Retina (tissue), 1 donor: ENCODE data around the gene HERC2.
"Not testable (repeated sequence)": the region's sequence is repeated elsewhere in the genome, so short reads cannot be mapped to it uniquely, and the experiment has no call there.

ENCODE experiments used
- DNase-seq: peaks from one replicate; pipeline ENCODE4 v3.0.0-alpha.2; 2016

The HERC2 gene, protein sequence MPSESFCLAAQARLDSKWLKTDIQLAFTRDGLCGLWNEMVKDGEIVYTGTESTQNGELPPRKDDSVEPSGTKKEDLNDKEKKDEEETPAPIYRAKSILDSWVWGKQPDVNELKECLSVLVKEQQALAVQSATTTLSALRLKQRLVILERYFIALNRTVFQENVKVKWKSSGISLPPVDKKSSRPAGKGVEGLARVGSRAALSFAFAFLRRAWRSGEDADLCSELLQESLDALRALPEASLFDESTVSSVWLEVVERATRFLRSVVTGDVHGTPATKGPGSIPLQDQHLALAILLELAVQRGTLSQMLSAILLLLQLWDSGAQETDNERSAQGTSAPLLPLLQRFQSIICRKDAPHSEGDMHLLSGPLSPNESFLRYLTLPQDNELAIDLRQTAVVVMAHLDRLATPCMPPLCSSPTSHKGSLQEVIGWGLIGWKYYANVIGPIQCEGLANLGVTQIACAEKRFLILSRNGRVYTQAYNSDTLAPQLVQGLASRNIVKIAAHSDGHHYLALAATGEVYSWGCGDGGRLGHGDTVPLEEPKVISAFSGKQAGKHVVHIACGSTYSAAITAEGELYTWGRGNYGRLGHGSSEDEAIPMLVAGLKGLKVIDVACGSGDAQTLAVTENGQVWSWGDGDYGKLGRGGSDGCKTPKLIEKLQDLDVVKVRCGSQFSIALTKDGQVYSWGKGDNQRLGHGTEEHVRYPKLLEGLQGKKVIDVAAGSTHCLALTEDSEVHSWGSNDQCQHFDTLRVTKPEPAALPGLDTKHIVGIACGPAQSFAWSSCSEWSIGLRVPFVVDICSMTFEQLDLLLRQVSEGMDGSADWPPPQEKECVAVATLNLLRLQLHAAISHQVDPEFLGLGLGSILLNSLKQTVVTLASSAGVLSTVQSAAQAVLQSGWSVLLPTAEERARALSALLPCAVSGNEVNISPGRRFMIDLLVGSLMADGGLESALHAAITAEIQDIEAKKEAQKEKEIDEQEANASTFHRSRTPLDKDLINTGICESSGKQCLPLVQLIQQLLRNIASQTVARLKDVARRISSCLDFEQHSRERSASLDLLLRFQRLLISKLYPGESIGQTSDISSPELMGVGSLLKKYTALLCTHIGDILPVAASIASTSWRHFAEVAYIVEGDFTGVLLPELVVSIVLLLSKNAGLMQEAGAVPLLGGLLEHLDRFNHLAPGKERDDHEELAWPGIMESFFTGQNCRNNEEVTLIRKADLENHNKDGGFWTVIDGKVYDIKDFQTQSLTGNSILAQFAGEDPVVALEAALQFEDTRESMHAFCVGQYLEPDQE (N-terminal part only)

DNA sequence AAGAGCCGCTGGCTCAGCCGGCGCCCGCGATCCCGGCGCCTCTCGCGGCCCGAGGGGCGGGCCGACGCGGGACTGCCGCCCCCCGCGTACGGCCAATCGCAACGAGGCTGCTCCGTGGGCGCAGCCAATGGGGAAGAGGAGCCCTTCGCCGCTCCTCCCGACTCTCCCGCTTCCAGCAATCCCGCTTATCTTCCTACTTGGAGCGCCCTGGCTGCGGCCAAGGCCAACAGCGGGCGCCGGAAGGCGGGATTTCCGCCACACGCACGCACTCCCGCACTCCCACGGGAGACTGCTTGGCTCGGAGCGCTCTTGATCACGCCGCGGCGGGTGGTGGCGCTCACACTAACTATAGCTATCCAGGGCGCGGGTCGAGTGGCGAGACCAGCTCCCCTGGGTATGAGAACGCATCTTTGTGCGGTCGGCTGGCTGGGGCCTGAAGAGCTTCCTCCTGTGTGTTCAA is at the start of gene HERC2:
TSS of gene HERC2 (minus strand) at position 51 of the 460 bp plus-strand sequence. CDS start 746 bp downstream, outside the sequence.
- DNase-seq, result not testable (repeated sequence)

DNA sequence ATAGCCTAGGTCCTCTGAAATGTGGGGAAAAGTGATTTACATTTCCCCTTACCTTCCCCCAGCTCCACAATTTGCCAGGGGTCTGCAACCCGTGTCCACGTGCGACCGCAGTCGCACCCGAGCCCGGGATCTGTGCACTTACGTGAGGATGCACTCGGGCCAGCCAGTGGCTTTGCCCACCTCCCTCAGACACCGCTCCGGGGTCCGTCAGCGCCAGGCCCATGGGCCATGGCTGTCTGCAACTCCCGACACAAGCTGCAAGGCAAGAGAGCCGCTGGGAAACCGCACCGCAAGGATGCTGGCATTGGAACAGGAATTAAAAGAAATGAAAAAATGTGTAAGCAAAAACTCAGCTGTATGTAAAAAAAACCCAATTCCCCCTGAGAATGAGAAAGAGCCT is 43.5 kb upstream of the HERC2 start:
- DNase-seq, result not testable (repeated sequence)

DNA sequence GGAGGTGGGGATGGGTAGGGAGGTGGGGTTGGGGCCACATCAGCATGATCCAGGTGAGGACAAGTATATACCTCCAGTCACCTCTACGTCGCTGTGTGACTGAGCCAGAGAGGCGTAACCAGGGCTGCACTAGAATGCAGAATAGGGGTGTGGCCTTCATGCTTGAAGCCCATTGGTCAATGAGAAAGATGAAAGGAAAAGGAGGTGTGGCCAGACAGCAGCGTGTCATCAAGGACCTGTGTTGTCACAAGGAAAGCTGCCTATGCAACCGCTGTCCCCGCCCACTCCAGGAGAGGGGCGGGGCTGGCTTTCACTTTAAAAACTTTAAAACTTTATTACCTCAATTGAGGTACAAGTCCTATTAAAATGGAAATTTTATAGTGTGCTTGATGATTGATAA is 36.0 kb upstream of the HERC2 start, which contains the start of gene GOLGA6L24:
TSS of gene GOLGA6L24 (minus strand) at position 101 of the 400 bp plus-strand sequence. CDS start at position 40, 61 bp downstream.
- DNase-seq, result not testable (repeated sequence)

DNA sequence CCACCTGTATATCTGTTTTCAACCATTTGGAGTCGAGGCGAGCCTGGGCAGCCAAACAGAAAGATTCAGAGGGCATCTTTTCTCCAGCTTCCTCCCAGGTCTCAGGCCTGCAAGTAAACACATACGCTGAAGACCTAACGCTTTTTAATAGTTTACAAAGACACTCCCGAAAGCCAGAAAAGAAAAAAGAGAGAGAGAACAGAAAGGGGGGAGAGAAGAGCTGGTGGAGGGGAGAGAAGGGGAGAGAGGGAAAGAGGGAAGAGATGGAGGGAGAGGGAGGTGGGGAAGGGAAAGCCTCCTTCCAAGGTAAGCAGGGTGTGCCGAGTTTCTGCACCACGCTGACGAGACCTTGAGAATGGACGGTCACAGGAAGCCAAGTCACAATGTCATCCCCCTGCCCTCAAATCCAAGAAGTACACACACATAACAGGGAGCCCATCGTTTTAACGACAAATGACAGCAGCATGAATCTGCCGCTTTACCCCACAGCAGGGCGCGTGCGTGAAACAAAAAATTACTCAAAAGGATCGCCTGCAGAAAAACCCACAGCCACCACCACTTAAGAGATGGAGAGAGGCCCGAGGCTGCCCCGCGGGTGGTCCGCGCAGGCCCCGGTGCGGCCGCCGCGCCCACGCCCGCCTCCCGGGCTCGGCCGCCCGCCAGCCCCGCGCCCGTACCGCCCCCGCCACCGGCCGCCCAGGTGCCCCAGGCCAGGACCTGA is 461 bp downstream of the HERC2 start:
- DNase-seq, result peak; percentile 3

DNA sequence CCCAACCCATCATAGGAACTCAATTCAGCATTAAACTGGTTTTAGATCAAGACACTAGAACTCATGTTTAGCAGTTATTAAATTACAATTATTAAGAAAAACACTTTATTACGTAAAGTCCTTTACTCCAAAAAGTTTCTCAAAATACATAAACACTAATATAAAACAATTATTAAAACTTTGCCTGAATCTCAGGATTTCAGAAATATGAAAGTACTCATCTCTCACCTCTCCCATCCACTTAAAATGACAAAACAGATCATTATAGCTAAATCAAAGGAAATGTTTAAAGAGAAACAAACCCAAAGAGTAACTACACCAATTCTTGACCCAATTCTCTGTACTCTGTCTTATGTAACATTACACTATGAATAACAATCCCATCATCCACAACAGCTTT is 2.3 kb downstream of the HERC2 start:
- DNase-seq, result not testable (repeated sequence)

DNA sequence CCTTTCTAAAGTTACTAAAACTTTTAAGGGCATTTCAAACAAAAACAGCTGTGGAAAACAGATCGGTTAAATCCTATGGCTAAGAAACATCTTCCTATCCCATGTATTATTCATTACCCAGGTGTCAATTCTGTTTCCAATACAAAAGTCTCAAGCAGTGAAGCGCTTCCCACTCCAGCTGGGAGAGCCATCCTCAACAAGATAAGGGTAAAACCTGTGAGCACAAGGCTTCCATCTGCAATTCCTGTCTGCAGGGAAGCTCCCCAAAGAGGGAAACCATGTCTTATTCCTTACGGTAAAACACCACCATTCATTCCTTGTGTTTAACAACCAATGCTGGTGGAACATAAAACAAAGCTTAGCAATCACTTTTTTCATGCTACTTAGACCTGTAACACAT is 3.2 kb downstream of the HERC2 start:
- not testable (repeated sequence) for DNase-seq

DNA sequence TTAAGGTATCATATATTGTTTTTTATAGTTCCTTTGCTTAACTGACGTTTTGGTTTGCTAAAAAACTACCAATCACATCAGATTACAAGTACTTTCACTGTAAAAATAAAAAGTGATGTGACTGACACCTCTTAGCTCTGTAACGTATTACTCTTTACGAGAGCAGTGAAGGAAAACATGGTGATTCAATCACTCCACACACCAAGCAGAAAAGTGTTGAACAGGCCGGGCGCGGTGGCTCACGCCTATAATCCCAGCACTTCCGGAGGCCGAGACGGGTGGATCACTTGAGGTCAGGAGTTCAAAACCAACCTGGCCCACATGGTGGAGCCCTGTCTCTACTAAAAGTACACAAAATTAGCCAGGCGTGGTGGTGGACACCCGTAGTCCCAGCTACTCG is 3.9 kb downstream of the HERC2 start:
- not testable (repeated sequence) for DNase-seq

DNA sequence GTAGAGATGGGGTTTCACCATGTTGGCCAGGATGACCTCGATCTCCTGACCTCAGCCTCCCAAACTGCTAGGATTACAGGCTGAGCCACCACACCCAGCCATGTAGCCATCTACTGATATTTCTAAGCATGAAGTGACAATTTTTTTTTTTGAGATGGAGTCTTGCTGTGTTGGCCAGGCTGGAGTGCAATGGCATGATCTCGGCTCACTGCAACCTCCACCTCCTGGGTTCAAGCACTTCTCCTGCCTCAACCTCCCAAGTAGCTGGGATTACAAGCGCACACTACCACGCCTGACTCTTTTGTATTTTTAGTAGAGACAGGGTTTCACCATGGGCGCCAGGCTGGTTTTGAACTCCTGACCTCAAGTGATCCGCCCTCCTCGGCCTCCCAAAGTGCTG is 5.0 kb downstream of the HERC2 start:
- not testable (repeated sequence) for DNase-seq

DNA sequence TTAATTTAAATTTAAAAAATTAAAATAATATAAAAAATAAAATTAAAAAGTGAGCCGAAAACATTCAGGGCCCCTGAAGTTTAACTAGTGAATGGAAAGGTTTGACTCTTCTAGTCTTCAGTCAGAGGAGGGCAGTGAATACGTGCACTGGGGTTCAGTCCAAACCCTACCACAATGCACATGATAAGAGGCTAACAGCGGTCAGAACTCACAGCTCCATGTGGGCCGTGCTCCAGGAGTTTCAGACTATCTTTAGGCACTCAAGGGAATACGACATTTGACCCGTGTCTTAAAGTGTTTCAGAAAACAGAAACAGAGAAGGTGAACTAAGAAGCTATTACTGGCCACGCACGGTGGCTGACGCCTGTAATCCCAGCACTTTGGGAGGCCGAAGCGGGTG is 11.5 kb downstream of the HERC2 start:
- not testable (repeated sequence) for DNase-seq

DNA sequence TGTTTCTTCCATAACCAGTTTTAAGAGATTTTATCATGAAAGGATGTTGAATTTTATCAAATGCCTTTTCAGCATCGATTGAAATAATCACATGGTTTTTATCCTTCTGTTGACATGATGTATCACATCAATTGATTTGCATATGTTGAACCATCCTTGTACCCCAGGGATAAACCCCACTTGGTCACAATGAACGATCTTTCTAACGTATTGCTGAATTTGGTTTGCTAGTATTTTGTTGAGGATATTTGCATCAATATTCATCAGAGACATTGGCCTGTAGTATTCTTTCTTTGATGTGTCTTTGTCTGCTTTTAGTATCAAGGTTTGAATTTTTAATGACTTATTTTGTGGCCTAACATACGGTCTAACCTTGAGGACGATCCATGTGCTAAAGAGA is 13.3 kb downstream of the HERC2 start:
- DNase-seq, result not testable (repeated sequence)

DNA sequence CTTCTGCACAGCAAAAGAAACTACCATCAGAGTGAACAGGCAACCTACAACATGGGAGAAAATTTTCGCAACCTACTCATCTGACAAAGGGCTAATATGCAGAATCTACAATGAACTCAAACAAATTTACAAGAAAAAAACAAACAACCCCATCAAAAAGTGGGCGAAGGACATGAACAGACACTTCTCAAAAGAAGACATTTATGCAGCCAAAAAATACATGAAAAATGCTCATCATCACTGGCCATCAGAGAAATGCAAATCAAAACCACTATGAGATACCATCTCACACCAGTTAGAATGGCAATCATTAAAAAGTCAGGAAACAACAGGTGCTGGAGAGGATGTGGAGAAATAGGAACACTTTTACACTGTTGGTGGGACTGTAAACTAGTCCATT is 16.3 kb downstream of the HERC2 start:
- not testable (repeated sequence) for DNase-seq

DNA sequence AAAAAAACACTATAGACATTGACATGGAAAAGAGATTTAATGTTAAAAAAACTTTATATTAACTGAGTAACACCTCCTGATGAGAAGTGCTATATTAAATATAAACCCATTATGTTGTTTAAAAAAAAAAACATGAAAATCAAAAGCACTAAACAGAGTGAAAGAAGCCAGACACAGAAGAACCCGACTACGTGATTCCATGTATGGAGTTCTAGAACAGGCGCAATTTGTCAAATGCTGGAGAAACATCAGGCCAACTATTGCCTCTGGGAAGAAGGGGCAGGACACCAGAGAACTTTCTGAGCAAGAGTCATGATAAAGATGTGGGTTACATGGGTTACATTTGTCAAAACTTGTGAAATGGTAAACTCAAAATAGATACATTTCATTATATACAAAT is 24.5 kb downstream of the HERC2 start:
- not testable (repeated sequence) for DNase-seq

DNA sequence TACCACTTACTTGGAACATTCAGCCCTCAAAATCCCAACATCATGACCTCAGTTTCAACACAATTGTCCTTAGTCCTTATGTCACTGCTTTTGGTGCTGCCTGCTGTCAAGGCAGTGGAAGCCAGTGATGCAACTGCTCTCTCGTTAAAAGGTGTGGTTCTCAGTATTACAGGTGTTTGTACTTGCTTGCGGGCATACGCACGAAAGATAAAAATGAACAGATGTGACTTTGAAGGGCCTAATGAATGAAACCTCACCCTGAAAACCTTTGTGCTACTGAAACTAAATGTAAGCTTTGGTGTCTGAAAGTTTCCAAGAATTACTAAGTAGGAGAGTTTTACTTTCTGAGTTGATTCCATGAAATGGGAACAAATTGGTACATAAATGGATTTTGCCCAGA is 25.2 kb downstream of the HERC2 start:
- not testable (repeated sequence) for DNase-seq

DNA sequence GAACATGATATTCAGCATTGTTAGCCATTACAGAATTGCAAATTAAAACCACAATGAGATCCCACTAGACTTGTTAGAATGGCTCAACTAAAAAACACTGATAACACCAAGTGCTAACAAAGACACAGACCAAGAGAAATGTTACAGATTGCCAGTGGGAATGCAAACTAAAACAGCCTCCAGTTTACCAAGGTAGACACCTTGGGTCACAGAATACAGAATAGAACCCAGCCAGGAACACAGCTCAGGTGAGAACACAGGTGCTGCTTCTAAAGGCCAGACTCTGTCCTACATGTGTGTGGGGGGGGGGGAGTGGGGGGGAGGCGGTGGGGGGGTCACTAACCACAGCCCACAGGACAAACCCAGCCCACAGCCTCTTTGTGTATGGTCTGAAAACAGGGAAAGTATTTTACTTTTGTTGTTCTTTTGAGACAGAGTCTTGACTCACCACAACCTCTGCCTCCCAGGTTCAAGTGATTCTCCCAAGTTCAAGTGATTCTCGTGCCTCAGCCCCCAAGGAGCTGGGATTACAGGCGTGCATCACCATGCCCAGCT is 26.9 kb downstream of the HERC2 start:
- DNase-seq, result not testable (repeated sequence)

DNA sequence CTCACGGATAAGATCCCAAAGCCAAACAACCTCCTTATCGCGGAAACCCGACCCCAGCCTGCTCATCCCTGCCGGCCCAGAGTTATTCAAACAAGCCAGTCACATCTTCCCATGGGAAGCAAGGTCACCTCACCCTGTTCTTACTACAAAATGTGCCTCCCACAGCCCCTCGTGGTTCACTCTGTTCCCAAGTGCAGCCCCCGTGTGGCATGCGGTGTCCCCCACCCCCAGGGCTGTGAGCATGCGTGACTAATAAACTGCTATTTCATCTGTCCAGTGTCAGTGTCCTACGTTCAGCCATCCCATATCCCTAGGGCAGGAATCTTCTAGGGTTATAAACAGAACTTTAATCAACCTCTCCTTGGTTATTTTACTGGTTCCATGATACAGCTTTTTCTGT is 27.4 kb downstream of the HERC2 start:
- DNase-seq, result not testable (repeated sequence)

DNA sequence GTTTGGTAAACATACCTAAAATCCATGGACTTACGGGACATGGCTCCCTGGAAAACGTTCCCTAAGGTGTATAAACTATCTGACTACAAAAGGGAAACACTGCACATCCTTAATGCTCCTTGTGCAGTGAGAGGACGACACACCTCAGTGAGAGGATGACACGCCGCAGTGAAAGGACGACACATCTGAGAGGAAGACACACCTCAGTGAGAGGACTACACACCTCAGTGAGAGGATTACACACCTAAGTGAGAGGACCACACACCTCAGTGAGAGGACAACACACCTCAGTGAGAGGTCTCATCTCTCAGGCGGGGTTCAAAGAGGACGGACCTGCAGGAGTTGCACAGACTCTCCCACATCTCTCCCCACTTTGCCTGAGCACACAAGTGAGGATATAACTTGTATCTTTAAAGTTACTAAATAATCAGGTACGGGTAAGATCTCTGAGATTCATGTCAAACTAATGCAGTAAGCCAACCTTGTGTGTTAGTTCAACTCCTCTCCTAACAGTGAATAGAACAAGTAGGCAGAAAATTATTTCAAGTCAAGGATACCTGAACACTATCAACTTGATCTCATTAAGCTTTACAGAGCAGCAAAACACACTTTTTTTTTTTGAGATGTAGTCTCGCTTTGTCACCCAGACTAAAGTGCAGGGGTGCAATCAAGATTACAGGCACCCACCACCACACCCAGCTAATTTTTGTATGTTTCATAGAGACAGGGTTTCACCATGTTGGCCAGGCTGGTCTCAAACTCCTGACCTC is 32.1 kb downstream of the HERC2 start:
- DNase-seq, result no peak

DNA sequence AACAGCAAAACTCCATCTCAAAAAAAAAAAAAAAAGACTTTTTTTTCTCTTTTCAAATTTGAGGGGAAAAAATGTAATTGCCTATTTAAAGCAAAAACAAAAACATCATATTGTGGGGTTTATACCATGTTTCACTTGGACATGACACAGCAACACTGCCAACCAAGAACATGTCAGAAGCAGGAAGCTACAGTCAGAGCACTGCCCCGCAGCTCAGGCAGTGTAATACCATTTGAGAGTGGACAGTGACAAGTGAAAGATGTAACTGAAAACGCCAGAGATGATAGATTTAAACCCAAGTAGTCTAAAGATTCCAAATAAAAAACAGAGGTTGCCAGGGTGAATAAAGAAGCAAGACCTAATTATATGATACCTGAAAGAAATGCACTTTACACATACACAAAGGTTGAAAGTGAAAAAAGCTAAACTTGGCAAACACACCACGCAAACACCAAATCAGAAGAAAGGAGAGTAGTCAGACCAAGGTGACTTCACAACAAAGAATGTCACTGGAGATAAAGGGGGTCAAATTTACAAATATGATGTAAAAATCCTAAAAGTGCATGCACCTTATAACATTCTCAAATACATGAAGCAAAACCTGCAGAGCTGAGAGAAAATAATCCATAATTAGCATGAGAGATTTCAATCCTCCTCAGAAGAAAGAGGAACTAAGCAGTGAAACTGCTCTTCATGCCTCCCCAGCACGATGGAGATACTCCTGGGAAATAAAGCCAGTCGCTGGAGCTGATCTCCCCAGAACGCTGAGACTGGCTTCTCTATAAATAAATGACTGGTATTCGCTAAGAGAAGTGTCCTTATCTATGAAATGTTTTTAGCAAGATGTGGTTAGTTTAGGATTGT is 32.9 kb downstream of the HERC2 start:
- not testable (repeated sequence) for DNase-seq

DNA sequence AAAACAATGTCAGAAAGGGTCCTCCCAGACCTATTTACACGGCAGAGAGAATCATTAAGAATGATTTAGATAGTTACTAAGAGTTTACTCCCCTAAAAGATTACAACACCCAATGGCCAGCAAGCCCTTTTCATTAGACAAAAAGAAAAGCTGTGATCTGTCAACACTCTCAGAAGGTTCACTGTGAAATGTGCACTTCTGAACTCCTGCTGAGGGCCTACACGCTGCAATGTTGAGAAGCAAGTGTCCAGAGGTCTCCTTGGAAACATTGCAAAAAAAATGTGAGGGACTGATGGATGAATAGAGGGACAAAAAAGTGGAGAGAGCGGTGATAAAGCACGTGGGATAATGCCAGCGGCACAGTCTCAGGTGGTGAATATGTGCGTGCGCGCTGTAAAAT is 35.3 kb downstream of the HERC2 start:
- DNase-seq, result not testable (repeated sequence)

DNA sequence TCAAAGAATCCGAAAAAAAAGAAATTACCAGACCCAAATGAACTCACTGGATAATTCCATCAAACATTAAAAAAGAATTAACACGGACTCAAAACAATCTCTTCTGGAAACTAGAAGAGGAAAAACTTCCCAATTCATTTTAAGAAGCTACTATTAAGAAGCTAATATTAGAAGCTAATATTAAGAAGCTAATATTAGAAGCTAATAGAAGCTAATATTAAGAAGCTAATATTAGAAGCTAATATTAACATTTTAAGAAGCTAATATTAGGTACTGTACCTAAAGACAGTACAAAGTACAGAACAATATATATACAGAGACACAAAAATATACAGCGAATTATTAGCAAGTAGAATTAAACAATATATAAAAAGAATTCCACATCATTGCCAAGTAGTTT is 35.9 kb downstream of the HERC2 start:
- no peak for DNase-seq

DNA sequence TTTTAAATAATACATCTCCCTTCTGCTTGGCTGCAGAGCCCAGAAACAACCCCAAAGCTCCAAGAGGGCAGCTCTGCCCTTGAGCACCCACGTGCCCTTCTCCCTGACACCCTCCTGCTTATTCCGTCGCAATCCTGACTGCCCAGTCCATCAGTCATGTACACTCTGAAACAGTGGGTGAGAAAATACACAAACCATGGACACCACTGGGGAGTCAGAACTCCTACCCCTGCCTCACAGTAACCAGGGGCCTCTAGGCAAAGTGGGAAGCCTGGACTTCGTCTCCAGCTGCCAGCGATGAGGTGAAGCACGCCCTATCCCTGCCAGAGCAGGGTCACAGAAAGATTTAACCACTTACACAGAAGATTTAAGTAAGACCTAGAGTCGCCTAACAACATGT is 40.1 kb downstream of the HERC2 start:
- DNase-seq, result no peak
